Cardiac muscle cell (in vitro differentiated cells and primary cell): ENCODE results near the gene SLF2. TPM values are rescaled to one million over a fixed set of nuclear protein-coding genes. Genes with fewer than 3 reads are reported as not detected.

Experiments used
- DNase-seq, 2 donors: peaks; one replicate each; pipeline versions ENCODE4 v3.0.0 to v3.0.0-alpha.2; 2010 to 2017; ENCODE audit warnings: low read depth in 1 of 2, low spot score in 1 of 2
- H3K27ac ChIP-seq: fragments of 200-600 bp; sonication (generic); 2 replicates; pipeline ENCODE4 v1.5.1; 2016
- H3K27me3 ChIP-seq: fragments of 200-600 bp; sonication (generic); 2 replicates; pipeline ENCODE4 v1.6.0; 2016; ENCODE audit warnings: control low read depth
- H3K36me3 ChIP-seq: fragments of 200-600 bp; sonication (generic); 2 replicates; pipeline ENCODE4 v1.5.1; 2016; ENCODE audit warnings: control low read depth
- H3K4me1 ChIP-seq: fragments of 200-600 bp; sonication (generic); 2 replicates; pipeline ENCODE4 v1.8.1; 2017; ENCODE audit warnings: low read depth, mild to moderate bottlenecking, mixed run types
- H3K4me3 ChIP-seq: fragments of 200-600 bp; sonication (generic); 2 replicates; pipeline ENCODE4 v1.5.1; 2016; ENCODE audit warnings: mild to moderate bottlenecking
- H3K9me3 ChIP-seq: fragments of 200-600 bp; sonication (generic); 2 replicates; pipeline ENCODE4 v1.5.1; 2017; ENCODE audit warnings: low read depth, mild to moderate bottlenecking, control low read depth
- CTCF ChIP-seq: IDR thresholded peaks from 2 replicates; pipeline ENCODE4 v1.5.1; 2012; ENCODE audit warnings: low read depth, mild to moderate bottlenecking, low read length
- polyA plus RNA-seq: library from polyadenylated mRNA; unstranded; fragments of >200 nt; fragmentation: Nextera tagmentation; extraction: Ambion mirVana; gene quantifications from 2 replicates; pipeline ENCODE4 v1.2.1, GENCODE V29; 2016
- total RNA-seq: library from RNA; depleted of rRNA; stranded (reverse); fragments of >200 nt; gene quantifications from 2 replicates; pipeline ENCODE4 v1.2.3, GENCODE V29; 2016

The SLF2 gene
- total and polyA plus RNA-seq, 2 experiments from 2014 or later = 33.7 to 37.8 TPM

GRCh38 chr10:100927266-100927665 lies 14.5 kb downstream of the SLF2 start:
- Histone ChIP-seq H3K36me3 (peaks cover 50% of the 10 kb centered on the region), H3K4me3 (no peak overlapping the region), H3K4me1 (peaks cover 34% of the 10 kb centered on the region), H3K27ac (peak overlapping the region; percentile 94), H3K9me3 (no peaks in the 10 kb centered on the region), H3K27me3 (no peaks in the 10 kb centered on the region)
- no peak for DNase-seq
- no peak for TF ChIP-seq CTCF

GRCh38 chr10:100928039-100928438 lies 15.3 kb downstream of the SLF2 start:
- no peak overlapping the region for H3K4me3 ChIP-seq
- H3K9me3 ChIP-seq = no peaks in the 10 kb centered on the region
- no peak for TF ChIP-seq CTCF
- H3K36me3 ChIP-seq = peaks cover 54% of the 10 kb centered on the region
- peak overlapping the region; percentile 94 for H3K27ac ChIP-seq
- peaks cover 41% of the 10 kb centered on the region for H3K4me1 ChIP-seq
- peak in 1 of 2 donors; percentile 61 for DNase-seq
- H3K27me3 ChIP-seq = no peaks in the 10 kb centered on the region

GRCh38 chr10:100930368-100930767 lies 17.6 kb downstream of the SLF2 start:
- peaks cover 59% of the 10 kb centered on the region for H3K36me3 ChIP-seq
- peak in 1 of 2 donors; percentile 17 for DNase-seq
- TF ChIP-seq CTCF = no peak

GRCh38 chr10:100934084-100934659 lies 21.4 kb downstream of the SLF2 start:
- Histone ChIP-seq H3K27me3 (no peaks in the 10 kb centered on the region), H3K4me3 (no peak overlapping the region), H3K36me3 (peaks cover 76% of the 10 kb centered on the region), H3K4me1 (peaks cover 34% of the 10 kb centered on the region), H3K9me3 (no peaks in the 10 kb centered on the region), H3K27ac (no peak overlapping the region)
- peak in 1 of 2 donors; percentile 25 for DNase-seq
- peak; percentile 57 for TF ChIP-seq CTCF

More at GRCh38 chr10:100930368-100930767, 17.6 kb downstream of the SLF2 start:
- peaks cover 45% of the 10 kb centered on the region for H3K4me1 ChIP-seq
- no peaks in the 10 kb centered on the region for H3K9me3 ChIP-seq
- H3K27me3 ChIP-seq = no peaks in the 10 kb centered on the region
- no peak overlapping the region for H3K4me3 ChIP-seq
- peak overlapping the region; percentile 94 for H3K27ac ChIP-seq

- H3K27ac ChIP-seq = no peak overlapping the region
- H3K9me3 ChIP-seq = no peaks in the 10 kb centered on the region
- H3K4me3 ChIP-seq = no peak overlapping the region
- no peak for DNase-seq
- no peaks in the 10 kb centered on the region for H3K27me3 ChIP-seq
- H3K36me3 ChIP-seq = peaks cover 75% of the 10 kb centered on the region
- no peaks in the 10 kb centered on the region for H3K4me1 ChIP-seq
- TF ChIP-seq CTCF = no peak
These were observed 27.1 kb downstream of the SLF2 start for GRCh38 chr10:100939763-100940344.
